Measurements from ENCODE around the gene AGXT.
"Not testable (repeated sequence)": the region's sequence is repeated elsewhere in the genome, so short reads cannot be mapped to it uniquely, and the experiment has no call there.

The AGXT gene

GRCh38 chr2:240840435-240841060, 28.1 kb upstream of the AGXT start:
- no peak for DNase-seq

- DNase-seq = not testable (repeated sequence)
Observed at GRCh38 chr2:240846309-240846708, 22.3 kb upstream of the AGXT start.

- no peak for DNase-seq
Observed at GRCh38 chr2:240846873-240847595, 21.6 kb upstream of the AGXT start.

- DNase-seq = no peak
Observed at GRCh38 chr2:240847817-240848216, 20.8 kb upstream of the AGXT start.

GRCh38 chr2:240848900-240849680, 19.5 kb upstream of the AGXT start:
- DNase-seq = no peak

- DNase-seq = no peak
Observed at GRCh38 chr2:240850026-240850425, 18.6 kb upstream of the AGXT start.

GRCh38 chr2:240850756-240851077, 17.9 kb upstream of the AGXT start:
- no peak for DNase-seq

- peak; percentile 89 to 90 for DNase-seq
Observed at GRCh38 chr2:240851078-240851991, 17.3 kb upstream of the AGXT start.

- DNase-seq = no peak
Observed at GRCh38 chr2:240852671-240853314, 15.8 kb upstream of the AGXT start.

GRCh38 chr2:240855670-240856069, 13.0 kb upstream of the AGXT start:
- DNase-seq = no peak

- no peak for DNase-seq
Observed at GRCh38 chr2:240856151-240856980, 12.3 kb upstream of the AGXT start.

GRCh38 chr2:240857039-240858008, 11.3 kb upstream of the AGXT start:
- no peak for DNase-seq

GRCh38 chr2:240858321-240858720, 10.3 kb upstream of the AGXT start:
- no peak for DNase-seq

GRCh38 chr2:240858871-240859270, 9.8 kb upstream of the AGXT start:
- no peak for DNase-seq

- no peak for DNase-seq
Observed at GRCh38 chr2:240861547-240861946, 7.1 kb upstream of the AGXT start.

GRCh38 chr2:240864475-240864874, 4.1 kb upstream of the AGXT start:
- no peak for DNase-seq

GRCh38 chr2:240865391-240865790, 3.2 kb upstream of the AGXT start:
- DNase-seq = no peak

GRCh38 chr2:240869109-240869955, 708 bp downstream of the AGXT start:
- DNase-seq = no peak
